Astrocyte (in vitro differentiated cells and primary cell): ENCODE data around the gene LRPAP1. TPM values are rescaled to one million over a fixed set of nuclear protein-coding genes. Genes with fewer than 3 reads are reported as not detected.
"Not testable (repeated sequence)": the region's sequence is repeated elsewhere in the genome, so short reads cannot be mapped to it uniquely, and the experiment has no call there.

Source experiments
- DNase-seq: peaks from one replicate; pipeline ENCODE4 v3.0.0-alpha.2; 2010; ENCODE audit warnings: low read depth
- FAIRE-seq: peaks from 2 replicates; lab custom pipeline; 2011; peaks lifted over from hg19 to GRCh38; lab: Jason Lieb, UNC
- H2AFZ ChIP-seq: 2 replicates; pipeline ENCODE4 v1.6.0; 2012; ENCODE audit warnings: low read depth, low read length, inconsistent platforms
- H3K27ac ChIP-seq: 2 replicates; pipeline ENCODE4 v1.5.1; 2011; ENCODE audit warnings: low read depth, low read length, inconsistent platforms
- H3K27me3 ChIP-seq: 2 replicates; pipeline ENCODE4 v1.6.0; 2011; ENCODE audit warnings: low read length, inconsistent platforms; ENCODE audit not compliant: insufficient read depth
- H3K36me3 ChIP-seq: 2 replicates; pipeline ENCODE4 v1.5.1; 2011; ENCODE audit warnings: low read length, inconsistent platforms; ENCODE audit not compliant: insufficient read depth
- H3K4me1 ChIP-seq: 2 replicates; pipeline ENCODE4 v1.5.1; 2011; ENCODE audit warnings: low read length, inconsistent platforms; ENCODE audit not compliant: insufficient read depth
- H3K4me2 ChIP-seq: 2 replicates; pipeline ENCODE4 v1.6.0; 2012; ENCODE audit warnings: low read length, inconsistent platforms
- H3K4me3 ChIP-seq: 2 replicates; pipeline ENCODE4 v1.5.1; 2011; ENCODE audit warnings: low read depth, mild to moderate bottlenecking, low read length, inconsistent platforms; ENCODE audit not compliant: insufficient read depth
- H3K79me2 ChIP-seq: 2 replicates; pipeline ENCODE4 v1.6.0; 2012; ENCODE audit warnings: mild to moderate bottlenecking, low read length, inconsistent platforms; ENCODE audit not compliant: insufficient read depth
- H3K9ac ChIP-seq: 2 replicates; pipeline ENCODE4 v1.6.0; 2012; ENCODE audit warnings: mild to moderate bottlenecking, low read length, inconsistent platforms
- H3K9me3 ChIP-seq: 2 replicates; pipeline ENCODE4 v1.5.1; 2012; ENCODE audit warnings: low read depth, mild to moderate bottlenecking, low read length, inconsistent platforms; ENCODE audit not compliant: insufficient read depth
- H4K20me1 ChIP-seq: 2 replicates; pipeline ENCODE4 v1.6.0; 2012; ENCODE audit warnings: low read length, inconsistent platforms; ENCODE audit not compliant: insufficient read depth
- H3K27ac Mint-ChIP-seq: one replicate; pipeline ENCODE4 v1.8.0; 2021; ENCODE audit warnings: mild to moderate bottlenecking, mixed read lengths; ENCODE audit not compliant: unreplicated experiment
- H3K27me3 Mint-ChIP-seq: one replicate; pipeline ENCODE4 v1.8.0; 2021; ENCODE audit warnings: low read depth, mixed read lengths; ENCODE audit not compliant: unreplicated experiment
- H3K36me3 Mint-ChIP-seq: one replicate; pipeline ENCODE4 v1.8.0; 2021; ENCODE audit warnings: low read depth, mixed read lengths; ENCODE audit not compliant: unreplicated experiment
- H3K4me1 Mint-ChIP-seq: one replicate; pipeline ENCODE4 v1.8.0; 2021; ENCODE audit warnings: low read depth, mixed read lengths; ENCODE audit not compliant: unreplicated experiment
- H3K4me3 Mint-ChIP-seq: one replicate; pipeline ENCODE4 v1.8.0; 2021; ENCODE audit warnings: mild to moderate bottlenecking, moderate library complexity, mixed read lengths; ENCODE audit not compliant: unreplicated experiment
- H3K9me3 Mint-ChIP-seq: one replicate; pipeline ENCODE4 v1.8.0; 2021; ENCODE audit warnings: mild to moderate bottlenecking, mixed read lengths; ENCODE audit not compliant: unreplicated experiment
- CTCF ChIP-seq: IDR thresholded peaks from 2 replicates; pipeline ENCODE4 v1.5.1; 2011; ENCODE audit warnings: low read depth, mild to moderate bottlenecking, inconsistent platforms, low read length, moderate library complexity; ENCODE audit not compliant: insufficient read depth
- EZH2 ChIP-seq: IDR thresholded peaks from 2 replicates; pipeline ENCODE4 v1.6.1; 2012; ENCODE audit warnings: mild to moderate bottlenecking, low read length, inconsistent platforms; ENCODE audit not compliant: insufficient read depth
- total RNA-seq: library from RNA; stranded (reverse); gene quantifications from 2 replicates; pipeline ENCODE4 v1.2.1, GENCODE V29; 2021

Gene LRPAP1
- total RNA-seq, 1 donor from 2014 or later, result 191 TPM

GRCh38 chr4:3462321-3462789 lies 69.9 kb downstream of the LRPAP1 start:
- no peaks in the 10 kb centered on the region for H4K20me1 ChIP-seq
- H3K4me1 Mint-ChIP-seq, result no peaks in the 10 kb centered on the region
- no peak overlapping the region for H3K9ac ChIP-seq
- H3K27me3 Mint-ChIP-seq, result peaks cover 50% of the 10 kb centered on the region
- H3K4me3 Mint-ChIP-seq, result no peak overlapping the region
- H3K27ac Mint-ChIP-seq, result no peak overlapping the region
- no peaks in the 10 kb centered on the region for H3K4me1 ChIP-seq
- H3K9me3 Mint-ChIP-seq, result peaks cover 21% of the 10 kb centered on the region
- DNase-seq (no peak), FAIRE-seq (no peak)
- H3K4me3 ChIP-seq, result no peak overlapping the region
- no peak for TF ChIP-seq CTCF
- peak; percentile 87 for TF ChIP-seq EZH2
- peaks cover 15% of the 10 kb centered on the region for H3K27me3 ChIP-seq
- H3K9me3 ChIP-seq, result no peaks in the 10 kb centered on the region
- H3K36me3 ChIP-seq, result no peaks in the 10 kb centered on the region
- H3K79me2 ChIP-seq, result no peaks in the 10 kb centered on the region
- no peaks in the 10 kb centered on the region for H3K36me3 Mint-ChIP-seq
- H3K27ac ChIP-seq, result no peak overlapping the region
- no peak overlapping the region for H2AFZ ChIP-seq
- H3K4me2 ChIP-seq, result no peak overlapping the region

- no peak overlapping the region for H3K9ac ChIP-seq
- H3K4me2 ChIP-seq, result no peak overlapping the region
- Mint-ChIP-seq H3K4me1 (no peaks in the 10 kb centered on the region), H3K27ac (no peak overlapping the region), H3K4me3 (no peak overlapping the region), H3K27me3 (peaks cover 50% of the 10 kb centered on the region), H3K9me3 (peaks cover 24% of the 10 kb centered on the region), H3K36me3 (no peaks in the 10 kb centered on the region)
- no peak for DNase-seq
- H3K4me1 ChIP-seq, result no peaks in the 10 kb centered on the region
- TF ChIP-seq CTCF (no peak), EZH2 (no peak)
- no peaks in the 10 kb centered on the region for H4K20me1 ChIP-seq
- H3K36me3 ChIP-seq, result no peaks in the 10 kb centered on the region
- no peak overlapping the region for H3K4me3 ChIP-seq
- no peak overlapping the region for H3K27ac ChIP-seq
- no peak for FAIRE-seq
- H3K9me3 ChIP-seq, result no peaks in the 10 kb centered on the region
- H2AFZ ChIP-seq, result no peak overlapping the region
- no peaks in the 10 kb centered on the region for H3K79me2 ChIP-seq
- peaks cover 15% of the 10 kb centered on the region for H3K27me3 ChIP-seq
Measured at GRCh38 chr4:3461515-3462291, 70.5 kb downstream of the LRPAP1 start.

- Mint-ChIP-seq H3K36me3 (no peaks in the 10 kb centered on the region), H3K27ac (no peak overlapping the region), H3K4me3 (no peak overlapping the region), H3K27me3 (peaks cover 50% of the 10 kb centered on the region), H3K4me1 (no peaks in the 10 kb centered on the region), H3K9me3 (peaks cover 26% of the 10 kb centered on the region)
- Histone ChIP-seq H3K79me2 (no peaks in the 10 kb centered on the region), H3K4me3 (no peak overlapping the region), H3K9me3 (no peaks in the 10 kb centered on the region), H3K27ac (no peak overlapping the region), H3K4me2 (no peak overlapping the region), H2AFZ (no peak overlapping the region), H3K4me1 (no peaks in the 10 kb centered on the region), H3K27me3 (peaks cover 15% of the 10 kb centered on the region), H3K36me3 (no peaks in the 10 kb centered on the region), H4K20me1 (no peaks in the 10 kb centered on the region), H3K9ac (no peak overlapping the region)
- DNase-seq, result no peak
- FAIRE-seq, result no peak
- TF ChIP-seq CTCF, result no peak
- TF ChIP-seq EZH2, result no peak
Measured at GRCh38 chr4:3460926-3461325, 71.3 kb downstream of the LRPAP1 start.

GRCh38 chr4:3459156-3459555 lies 73.1 kb downstream of the LRPAP1 start:
- H3K36me3 Mint-ChIP-seq, FAIRE-seq, H3K4me2 ChIP-seq, H3K4me3 ChIP-seq, H3K36me3 ChIP-seq, H3K9ac ChIP-seq, H3K9me3 ChIP-seq, H3K4me1 ChIP-seq, H3K4me1 Mint-ChIP-seq, H3K27ac ChIP-seq, DNase-seq, H4K20me1 ChIP-seq, H2AFZ ChIP-seq, H3K79me2 ChIP-seq, H3K4me3 Mint-ChIP-seq, H3K27ac Mint-ChIP-seq: not testable (repeated sequence)
- H3K9me3 Mint-ChIP-seq, result peaks cover 40% of the 10 kb centered on the region
- peaks cover 43% of the 10 kb centered on the region for H3K27me3 Mint-ChIP-seq
- H3K27me3 ChIP-seq, result peaks cover 12% of the 10 kb centered on the region
